Mammary epithelial cell (primary cell): ENCODE measurements around the gene ADO.

Experiments
- CTCF ChIP-seq, 2 donors: IDR thresholded peaks in 1 of 2; conservative IDR thresholded peaks in 1 of 2; 2 replicates each; pipeline ENCODE4 v1.5.1; 2011 to 2012; ENCODE audit warnings: inconsistent platforms in 2 of 2, low read length in 2 of 2, mild to moderate bottlenecking in 2 of 2, control low read depth in 1 of 2, low read depth in 1 of 2; ENCODE audit not compliant: insufficient read depth in 1 of 2; ENCODE audit errors: extremely low read depth in 1 of 2
- EZH2 ChIP-seq: IDR thresholded peaks from 2 replicates; pipeline ENCODE4 v1.6.1; 2012; ENCODE audit warnings: low read length, inconsistent platforms, borderline replicate concordance

GRCh38 chr10:62817121-62817765, 12.7 kb downstream of the ADO start:
- TF ChIP-seq CTCF (conservative IDR thresholded peaks at IDR 0.05 in 1 of 2, IDR thresholded peaks at IDR 0.05 in 1 of 2; ENCODE audit: extremely low read depth in 1 of 2, insufficient read depth in 1 of 2, low read depth in 1 of 2, low read length in 2 of 2): no peak
- no peak for TF ChIP-seq EZH2
